PC-3 (cell line): ENCODE data around the gene HLA-DMB. TPM values are rescaled to one million over a fixed set of nuclear protein-coding genes. Genes with fewer than 3 reads are reported as not detected.

Experiments
- ATAC-seq: fragments of 200-7000 bp; cut with Tn5 transposase; 2 replicates; pipeline ENCODE4 v1.9.1; 2020; ENCODE audit warnings: mild to moderate bottlenecking, moderate library complexity
- BruUV-seq: library from RNA; stranded (reverse); fragments of 400-500 nt; replicated peaks from 2 replicates; lab custom pipeline; 2021; lab: Mats Ljungman, UMichigan
- CTCF ChIA-PET: fragments of 300-600 bp; sonication (Branson Sonifier 250); formaldehyde crosslinking; loops from one replicate; lab custom pipeline; 2022; ENCODE audit warnings: antibody characterized with exemption; lab: Charles Lee
- POLR2A ChIA-PET: fragments of 300-600 bp; sonication (Branson Sonifier 250); formaldehyde crosslinking; loops from one replicate; lab custom pipeline; 2022; ENCODE audit warnings: antibody characterized with exemption; ENCODE audit not compliant: unreplicated experiment; lab: Charles Lee
- DNase-seq: peaks from one replicate; pipeline ENCODE4 v3.0.0-alpha.2; 2015
- H2AFZ ChIP-seq: fragments of 300-600 bp; sonication (generic); 2 replicates; pipeline ENCODE4 v1.6.0; 2016; ENCODE audit warnings: antibody characterized with exemption, low read length
- H3F3A ChIP-seq: fragments of 300-600 bp; sonication (generic); one replicate; pipeline ENCODE4 v1.6.0; 2017; ENCODE audit warnings: antibody characterized with exemption, low read length, control low read depth, mild to moderate bottlenecking; ENCODE audit not compliant: unreplicated experiment
- H3K27ac ChIP-seq: fragments of 300-600 bp; sonication (generic); 2 replicates; pipeline ENCODE4 v1.5.1; 2016; ENCODE audit warnings: mild to moderate bottlenecking, low read length
- H3K27me3 ChIP-seq: fragments of 300-600 bp; sonication (generic); 2 replicates; pipeline ENCODE4 v1.6.1; 2016; ENCODE audit warnings: low read length, mixed read lengths
- H3K36me3 ChIP-seq: fragments of 300-600 bp; sonication (generic); 2 replicates; pipeline ENCODE4 v1.6.1; 2016; ENCODE audit warnings: low read depth, mixed run types, low read length, mixed read lengths
- H3K4me1 ChIP-seq: fragments of 300-600 bp; sonication (generic); 2 replicates; pipeline ENCODE4 v1.5.1; 2016; ENCODE audit warnings: low read length; ENCODE audit not compliant: insufficient read depth
- H3K4me2 ChIP-seq: fragments of 300-600 bp; sonication (generic); 2 replicates; pipeline ENCODE4 v1.6.0; 2016; ENCODE audit warnings: low read length
- H3K4me3 ChIP-seq: fragments of 300-600 bp; sonication (generic); 2 replicates; pipeline ENCODE4 v1.5.1; 2016; ENCODE audit warnings: mild to moderate bottlenecking, low read length, mixed read lengths
- H3K79me2 ChIP-seq: fragments of 300-600 bp; sonication (generic); 2 replicates; pipeline ENCODE4 v1.6.1; 2017; ENCODE audit warnings: low read length, mixed read lengths
- H3K9ac ChIP-seq: fragments of 300-600 bp; sonication (generic); 2 replicates; pipeline ENCODE4 v1.6.0; 2016; ENCODE audit warnings: mild to moderate bottlenecking, low read length
- H3K9me2 ChIP-seq: fragments of 300-600 bp; sonication (generic); replicated peaks from 2 replicates; pipeline ENCODE4 v1.6.1; 2016; ENCODE audit warnings: mixed run types, low read length, mixed read lengths
- H3K9me3 ChIP-seq: fragments of 300-600 bp; sonication (generic); 2 replicates; pipeline ENCODE4 v1.6.1; 2016; ENCODE audit warnings: low read length, mixed read lengths
- H4K20me1 ChIP-seq: fragments of 300-600 bp; sonication (generic); 2 replicates; pipeline ENCODE4 v1.6.1; 2016; ENCODE audit warnings: low read length, mixed read lengths
- CTCF ChIP-seq: fragments of 300-600 bp; sonication (generic); conservative IDR thresholded peaks from 2 replicates; pipeline ENCODE4 v1.5.1; 2017; ENCODE audit warnings: antibody characterized with exemption, low read depth, mild to moderate bottlenecking, low read length
- EZH2 ChIP-seq: fragments of 300-600 bp; sonication (generic); IDR thresholded peaks from one replicate; pipeline ENCODE4 v1.6.1; 2017; ENCODE audit warnings: antibody characterized with exemption, mild to moderate bottlenecking, low read length; ENCODE audit not compliant: unreplicated experiment
- EZH2phosphoT487 ChIP-seq: fragments of 300-600 bp; sonication (generic); IDR thresholded peaks from 2 replicates; pipeline ENCODE4 v1.6.1; 2018; ENCODE audit warnings: mild to moderate bottlenecking, antibody characterized with exemption, low read length, borderline replicate concordance
- intact Hi-C: fragments of 100-400 bp; cut with micrococcal nuclease; formaldehyde crosslinking; loops from 2 replicates; pipeline ENCODE4 v1.9.0; 2023
- total RNA-seq: library from RNA; depleted of rRNA; stranded (reverse); fragments of >200 nt; gene quantifications from 2 replicates; pipeline ENCODE4 v1.2.3, GENCODE V29; 2014

The HLA-DMB gene
- total RNA-seq, 1 experiment from 2014 or later, result not detected

GRCh38 chr6:32964776-32965175, 23.9 kb upstream of the HLA-DMB start:
- ATAC-seq, result no peak
- intact Hi-C loops, result no loop called here
- CTCF ChIA-PET, result no interaction called here

GRCh38 chr6:32963866-32964265, 23.0 kb upstream of the HLA-DMB start:
- POLR2A ChIA-PET, result no interaction called here
- H3K4me2 ChIP-seq, result no peak overlapping the region
- H3K9me2 ChIP-seq, result no peaks in the 10 kb centered on the region
- H4K20me1 ChIP-seq, result no peaks in the 10 kb centered on the region
- no peak for TF ChIP-seq CTCF
- TF ChIP-seq EZH2phosphoT487, result no peak
- TF ChIP-seq EZH2, result no peak
- no peak overlapping the region for H3K4me3 ChIP-seq
- no peak overlapping the region for H2AFZ ChIP-seq
- peaks cover 19% of the 10 kb centered on the region for H3K79me2 ChIP-seq
- no peaks in the 10 kb centered on the region for H3K9me3 ChIP-seq
- no TSS peak for BruUV-seq
- no peak overlapping the region for H3K27ac ChIP-seq
- no peaks in the 10 kb centered on the region for H3K36me3 ChIP-seq
- no peaks in the 10 kb centered on the region for H3F3A ChIP-seq
- peaks cover 18% of the 10 kb centered on the region for H3K4me1 ChIP-seq
- no peaks in the 10 kb centered on the region for H3K27me3 ChIP-seq
- ATAC-seq, result no peak
- no peak for DNase-seq
- CTCF ChIA-PET, result interaction anchor here (1.5 kb wide), 1 partner anchor 21 kb away, joined by 7 read pairs; no protein-coding TSS in a partner anchor
- intact Hi-C loops, result no loop called here
- H3K9ac ChIP-seq, result no peak overlapping the region

More at GRCh38 chr6:32964776-32965175, 23.9 kb upstream of the HLA-DMB start:
- TF ChIP-seq EZH2, result no peak
- no peak for TF ChIP-seq CTCF
- no peak overlapping the region for H2AFZ ChIP-seq
- peaks cover 26% of the 10 kb centered on the region for H3K79me2 ChIP-seq
- no peaks in the 10 kb centered on the region for H3K36me3 ChIP-seq
- peaks cover 26% of the 10 kb centered on the region for H3K4me1 ChIP-seq
- H3K27me3 ChIP-seq, result no peaks in the 10 kb centered on the region
- no peak overlapping the region for H3K9ac ChIP-seq
- H4K20me1 ChIP-seq, result no peaks in the 10 kb centered on the region
- POLR2A ChIA-PET, result no interaction called here
- H3K9me3 ChIP-seq, result no peaks in the 10 kb centered on the region
- no peak overlapping the region for H3K27ac ChIP-seq
- H3K4me2 ChIP-seq, result no peak overlapping the region
- no peaks in the 10 kb centered on the region for H3K9me2 ChIP-seq
- no TSS peak for BruUV-seq
- DNase-seq, result no peak
- H3K4me3 ChIP-seq, result no peak overlapping the region
- H3F3A ChIP-seq, result no peaks in the 10 kb centered on the region

GRCh38 chr6:32962213-32962826, 21.5 kb upstream of the HLA-DMB start:
- DNase-seq (no peak), ATAC-seq (no peak)
- H4K20me1 ChIP-seq, result no peaks in the 10 kb centered on the region
- H3K4me1 ChIP-seq, result peaks cover 9% of the 10 kb centered on the region
- no peaks in the 10 kb centered on the region for H3F3A ChIP-seq
- H3K27ac ChIP-seq, result no peak overlapping the region
- ChIA-PET POLR2A (interaction anchor here (0.6 kb wide), 1 partner anchor 69 kb away, joined by 3 read pairs; no protein-coding TSS in a partner anchor), CTCF (no interaction called here)
- intact Hi-C loops, result no loop called here
- no peaks in the 10 kb centered on the region for H3K36me3 ChIP-seq
- H3K79me2 ChIP-seq, result peaks cover 9% of the 10 kb centered on the region
- no peaks in the 10 kb centered on the region for H3K27me3 ChIP-seq
- no peak overlapping the region for H2AFZ ChIP-seq
- no peak overlapping the region for H3K4me3 ChIP-seq
- TF ChIP-seq EZH2 (no peak), EZH2phosphoT487 (no peak), CTCF (no peak)
- H3K9ac ChIP-seq, result no peak overlapping the region
- no TSS peak for BruUV-seq
- H3K9me2 ChIP-seq, result no peaks in the 10 kb centered on the region
- no peaks in the 10 kb centered on the region for H3K9me3 ChIP-seq
- H3K4me2 ChIP-seq, result no peak overlapping the region
